ENCODE measurements around the gene TANK. TPM values are rescaled to one million over a fixed set of nuclear protein-coding genes. Genes with fewer than 3 reads are reported as not detected.

The TANK gene
- total and polyA plus RNA-seq, 2 of the 13 experiments (the other 11 are each of a cell fraction or from before 2014, with no cell fraction given), result 66.9 to 96.1 TPM

- peak; percentile 89 for TF ChIP-seq NCOR1 (IDR thresholded peaks at IDR 0.05; ENCODE audit: borderline replicate concordance, low read length)
- TF ChIP-seq, protein P1, sequence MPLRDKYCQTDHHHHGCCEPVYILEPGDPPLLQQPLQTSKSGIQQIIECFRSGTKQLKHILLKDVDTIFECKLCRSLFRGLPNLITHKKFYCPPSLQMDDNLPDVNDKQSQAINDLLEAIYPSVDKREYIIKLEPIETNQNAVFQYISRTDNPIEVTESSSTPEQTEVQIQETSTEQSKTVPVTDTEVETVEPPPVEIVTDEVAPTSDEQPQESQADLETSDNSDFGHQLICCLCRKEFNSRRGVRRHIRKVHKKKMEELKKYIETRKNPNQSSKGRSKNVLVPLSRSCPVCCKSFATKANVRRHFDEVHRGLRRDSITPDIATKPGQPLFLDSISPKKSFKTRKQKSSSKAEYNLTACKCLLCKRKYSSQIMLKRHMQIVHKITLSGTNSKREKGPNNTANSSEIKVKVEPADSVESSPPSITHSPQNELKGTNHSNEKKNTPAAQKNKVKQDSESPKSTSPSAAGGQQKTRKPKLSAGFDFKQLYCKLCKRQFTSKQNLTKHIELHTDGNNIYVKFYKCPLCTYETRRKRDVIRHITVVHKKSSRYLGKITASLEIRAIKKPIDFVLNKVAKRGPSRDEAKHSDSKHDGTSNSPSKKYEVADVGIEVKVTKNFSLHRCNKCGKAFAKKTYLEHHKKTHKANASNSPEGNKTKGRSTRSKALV (CRISPR knock-in tag; IDR thresholded peaks at IDR 0.05), result peak; percentile 66
- TF ChIP-seq ZBTB46 (CRISPR knock-in tag; IDR thresholded peaks at IDR 0.05; ENCODE audit: borderline replicate concordance), result no peak
- no peak for TF ChIP-seq PLRG1 (conservative IDR thresholded peaks at IDR 0.05)
- peak; percentile 89 for TF ChIP-seq DPF2 (CRISPR knock-in tag; IDR thresholded peaks at IDR 0.05; ENCODE audit: borderline replicate concordance, low read depth)
- TF ChIP-seq CBX5 (CRISPR knock-in tag; IDR thresholded peaks at IDR 0.05; ENCODE audit: borderline replicate concordance), result peak; percentile 98
- no peak for TF ChIP-seq CBX2 (IDR thresholded peaks at IDR 0.05; ENCODE audit: low read depth, low read length)
- TF ChIP-seq CBX2 (CRISPR knock-in tag; IDR thresholded peaks at IDR 0.05; ENCODE audit: low read depth), result no peak
- TF ChIP-seq IKZF5 (CRISPR knock-in tag; IDR thresholded peaks at IDR 0.05), result peak; percentile 87
- TF ChIP-seq CREM (IDR thresholded peaks at IDR 0.05), result peak; percentile 81
- TF ChIP-seq CREM (CRISPR knock-in tag; IDR thresholded peaks at IDR 0.05), result no peak
- TF ChIP-seq, protein P2, sequence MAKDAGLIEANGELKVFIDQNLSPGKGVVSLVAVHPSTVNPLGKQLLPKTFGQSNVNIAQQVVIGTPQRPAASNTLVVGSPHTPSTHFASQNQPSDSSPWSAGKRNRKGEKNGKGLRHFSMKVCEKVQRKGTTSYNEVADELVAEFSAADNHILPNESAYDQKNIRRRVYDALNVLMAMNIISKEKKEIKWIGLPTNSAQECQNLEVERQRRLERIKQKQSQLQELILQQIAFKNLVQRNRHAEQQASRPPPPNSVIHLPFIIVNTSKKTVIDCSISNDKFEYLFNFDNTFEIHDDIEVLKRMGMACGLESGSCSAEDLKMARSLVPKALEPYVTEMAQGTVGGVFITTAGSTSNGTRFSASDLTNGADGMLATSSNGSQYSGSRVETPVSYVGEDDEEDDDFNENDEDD (CRISPR knock-in tag; IDR thresholded peaks at IDR 0.05; ENCODE audit: borderline replicate concordance), result peak; percentile 22; the same call in 1 of the 2 replicates
- peak; percentile 83; the same call in 1 of the 2 replicates for TF ChIP-seq SIX4 (CRISPR knock-in tag; IDR thresholded peaks at IDR 0.05)
- peak; percentile 82 for TF ChIP-seq SIX1 (CRISPR knock-in tag; IDR thresholded peaks at IDR 0.05; ENCODE audit: borderline replicate concordance)
- no peak for TF ChIP-seq SP1 (IDR thresholded peaks at IDR 0.05)
- TF ChIP-seq SP1 (CRISPR knock-in tag; IDR thresholded peaks at IDR 0.05), result peak; percentile 74
- TF ChIP-seq ZNF460 (CRISPR knock-in tag; IDR thresholded peaks at IDR 0.05; ENCODE audit: borderline replicate concordance), result no peak; the same call in 1 of the 2 replicates
- TF ChIP-seq ZBTB14 (CRISPR knock-in tag; IDR thresholded peaks at IDR 0.05), result peak; percentile 42
- TF ChIP-seq ADNP (CRISPR knock-in tag; IDR thresholded peaks at IDR 0.05), result no peak
- peak; percentile 86 for TF ChIP-seq MAF1 (CRISPR knock-in tag; IDR thresholded peaks at IDR 0.05; ENCODE audit: borderline replicate concordance)
- no peak; the same call in 1 of the 2 replicates for TF ChIP-seq PAX8 (CRISPR knock-in tag; IDR thresholded peaks at IDR 0.05; ENCODE audit: borderline replicate concordance)
- TF ChIP-seq PBX3 (CRISPR knock-in tag; IDR thresholded peaks at IDR 0.05; ENCODE audit: borderline replicate concordance), result no peak
Measured at GRCh38 chr2:161160226-161161073, at the start of gene TANK (continued).

Data from HepG2 (cell line).